ENCODE data around the gene RADIL. TPM values are rescaled to one million over a fixed set of nuclear protein-coding genes. Genes with fewer than 3 reads are reported as not detected.

RADIL gene
- total RNA-seq, 1 experiment from 2014 or later = 5.0 TPM

GRCh38 chr7:4763091-4763793 lies 120.3 kb downstream of the RADIL start:
- CTCF ChIA-PET = no interaction called here
- TF ChIP-seq EZH2 (IDR thresholded peaks at IDR 0.05; ENCODE audit: borderline replicate concordance, low read depth, low read length, poor library complexity, severe bottlenecking) (no peak), CTCF (conservative IDR thresholded peaks at IDR 0.05; ENCODE audit: low read depth, low read length) (no peak)
- POLR2A ChIA-PET (ENCODE audit: low non-redundant PET) = no interaction called here
- BruUV-seq (replicated peaks) = no TSS peak
- Histone ChIP-seq H3K4me3 (ENCODE audit: low read depth, low read length, poor library complexity, severe bottlenecking) (no peak overlapping the region), H3K27ac (ENCODE audit: low read depth, low read length, poor library complexity, severe bottlenecking) (no peak overlapping the region), H3K36me3 (ENCODE audit: insufficient read depth, low read length, poor library complexity, severe bottlenecking) (peaks cover 33% of the 10 kb centered on the region), H3K4me1 (ENCODE audit: insufficient read depth, low read length, poor library complexity, severe bottlenecking) (no peaks in the 10 kb centered on the region), H3K9me3 (ENCODE audit: low read depth, low read length, poor library complexity, severe bottlenecking) (no peaks in the 10 kb centered on the region), H3K27me3 (replicated peaks; ENCODE audit: insufficient read depth, low read depth, low read length, poor library complexity) (no peaks in the 10 kb centered on the region)
- no peak for DNase-seq (ENCODE audit: low spot score)
- intact Hi-C loops (cut with micrococcal nuclease; ENCODE audit: unreplicated experiment) = no loop called here

DNA sequence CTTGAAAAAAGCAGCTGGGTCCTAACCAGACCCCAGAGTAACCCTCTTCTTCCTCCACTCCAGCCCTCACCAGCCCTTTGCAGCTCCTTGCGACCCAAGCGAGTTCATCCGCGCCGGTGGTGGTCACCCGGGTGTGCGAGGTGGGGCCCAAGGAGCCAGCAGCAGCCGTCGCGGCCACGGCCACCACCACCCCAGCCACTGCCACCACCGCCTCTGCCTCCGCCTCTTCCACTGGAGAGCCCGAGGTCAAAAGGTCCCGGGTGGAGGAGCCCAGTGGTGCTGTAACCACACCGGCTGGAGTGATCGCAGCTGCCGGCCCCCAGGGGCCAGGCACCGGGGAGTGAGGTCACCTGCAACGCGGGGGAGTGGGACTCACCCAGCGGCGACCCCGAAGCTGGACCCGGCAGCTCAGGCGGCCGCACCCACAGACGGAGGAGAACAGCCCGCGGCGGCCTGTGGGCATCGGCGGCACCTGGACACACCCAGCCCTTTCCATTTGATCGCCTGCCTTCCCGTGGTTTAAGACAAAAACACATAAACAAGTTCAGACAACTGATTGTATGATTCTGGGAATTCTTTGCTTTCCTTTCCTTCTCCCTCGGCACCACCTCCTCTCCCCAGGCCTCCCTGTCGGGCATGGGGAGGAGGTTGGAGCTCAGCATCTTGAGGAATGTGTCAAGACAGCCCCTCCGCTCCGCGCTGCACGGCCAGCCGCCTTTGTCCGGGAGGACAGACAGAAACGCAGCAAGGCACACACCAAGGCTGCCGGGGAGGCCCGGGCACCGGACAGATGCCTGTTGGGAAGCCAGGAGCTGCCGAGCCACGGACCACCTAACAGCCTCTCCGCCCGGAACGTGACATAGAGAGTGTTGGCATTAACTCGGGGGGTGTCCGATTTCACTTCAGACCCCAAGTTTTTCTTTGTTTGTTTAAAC lies 121.1 kb downstream of the RADIL start:
- H3K9me3 ChIP-seq (ENCODE audit: low read depth, low read length, poor library complexity, severe bottlenecking) = no peaks in the 10 kb centered on the region
- no peak overlapping the region for H3K27ac ChIP-seq (ENCODE audit: low read depth, low read length, poor library complexity, severe bottlenecking)
- no peak overlapping the region for H3K4me3 ChIP-seq (ENCODE audit: low read depth, low read length, poor library complexity, severe bottlenecking)
- no peaks in the 10 kb centered on the region for H3K4me1 ChIP-seq (ENCODE audit: insufficient read depth, low read length, poor library complexity, severe bottlenecking)
- no TSS peak for BruUV-seq (replicated peaks)
- no peaks in the 10 kb centered on the region for H3K27me3 ChIP-seq (replicated peaks; ENCODE audit: insufficient read depth, low read depth, low read length, poor library complexity)
- ChIA-PET CTCF (no interaction called here), POLR2A (ENCODE audit: low non-redundant PET) (no interaction called here)
- H3K36me3 ChIP-seq (ENCODE audit: insufficient read depth, low read length, poor library complexity, severe bottlenecking) = peaks cover 39% of the 10 kb centered on the region
- no peak for DNase-seq (ENCODE audit: low spot score)
- TF ChIP-seq CTCF (conservative IDR thresholded peaks at IDR 0.05; ENCODE audit: low read depth, low read length) (no peak), EZH2 (IDR thresholded peaks at IDR 0.05; ENCODE audit: borderline replicate concordance, low read depth, low read length, poor library complexity, severe bottlenecking) (no peak)
- intact Hi-C loops (cut with micrococcal nuclease; ENCODE audit: unreplicated experiment) = no loop called here

DNA sequence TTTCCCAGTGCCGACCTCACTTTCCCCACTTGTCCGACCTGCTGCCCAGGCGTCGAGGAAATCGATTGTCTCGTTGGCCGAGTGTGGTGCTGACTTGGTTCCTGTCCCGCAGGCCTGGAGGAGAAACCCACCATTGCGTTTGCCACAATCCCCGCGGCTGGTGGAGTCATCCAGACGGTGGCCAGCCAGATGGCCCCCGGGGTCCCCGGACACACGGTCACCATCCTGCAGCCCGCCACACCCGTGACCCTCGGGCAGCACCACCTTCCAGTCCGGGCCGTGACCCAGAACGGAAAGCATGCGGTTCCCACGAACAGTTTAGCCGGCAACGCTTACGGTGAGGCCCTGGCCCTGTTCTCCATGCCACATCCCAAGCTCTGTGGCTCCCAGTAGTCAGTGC lies 122.6 kb downstream of the RADIL start:
- Histone ChIP-seq H3K4me3 (ENCODE audit: low read depth, low read length, poor library complexity, severe bottlenecking) (no peak overlapping the region), H3K27me3 (replicated peaks; ENCODE audit: insufficient read depth, low read depth, low read length, poor library complexity) (no peaks in the 10 kb centered on the region), H3K9me3 (ENCODE audit: low read depth, low read length, poor library complexity, severe bottlenecking) (no peaks in the 10 kb centered on the region), H3K27ac (ENCODE audit: low read depth, low read length, poor library complexity, severe bottlenecking) (no peak overlapping the region), H3K36me3 (ENCODE audit: insufficient read depth, low read length, poor library complexity, severe bottlenecking) (peaks cover 46% of the 10 kb centered on the region), H3K4me1 (ENCODE audit: insufficient read depth, low read length, poor library complexity, severe bottlenecking) (no peaks in the 10 kb centered on the region)
- DNase-seq (ENCODE audit: low spot score) = no peak
- TF ChIP-seq CTCF (conservative IDR thresholded peaks at IDR 0.05; ENCODE audit: low read depth, low read length) (no peak), EZH2 (IDR thresholded peaks at IDR 0.05; ENCODE audit: borderline replicate concordance, low read depth, low read length, poor library complexity, severe bottlenecking) (no peak)
- intact Hi-C loops (cut with micrococcal nuclease; ENCODE audit: unreplicated experiment) = no loop called here
- POLR2A ChIA-PET (ENCODE audit: low non-redundant PET) = no interaction called here
- CTCF ChIA-PET = no interaction called here
- no TSS peak for BruUV-seq (replicated peaks)
